Liver (tissue), 9 donors: ENCODE results near the gene CHAC1. TPM values are rescaled to one million over a fixed set of nuclear protein-coding genes. Genes with fewer than 3 reads are reported as not detected.

ENCODE experiments used
- DNase-seq: peaks from one replicate; pipeline ENCODE4 v3.0.0-alpha.2; 2017; ENCODE audit warnings: low spot score
- H3K27ac ChIP-seq, 2 donors: one replicate each; pipeline ENCODE4 v1.7.0; 2013; ENCODE audit warnings: inconsistent platforms in 2 of 2, low read length in 2 of 2, control low read depth in 1 of 2, low read depth in 1 of 2, mild to moderate bottlenecking in 1 of 2
- H3K27me3 ChIP-seq, 4 donors: one replicate each; pipeline versions ENCODE4 v1.6.1 to v1.7.0; 2013; ENCODE audit warnings: low read length in 3 of 4, inconsistent platforms in 1 of 4, mild to moderate bottlenecking in 1 of 4, moderate library complexity in 1 of 4; ENCODE audit not compliant: control insufficient read depth in 4 of 4, insufficient read depth in 4 of 4
- H3K36me3 ChIP-seq, 4 donors: one replicate each; pipeline versions ENCODE4 v1.6.1 to v1.7.0; 2013; ENCODE audit warnings: low read length in 3 of 4, mild to moderate bottlenecking in 3 of 4, low read depth in 1 of 4, moderate library complexity in 1 of 4; ENCODE audit not compliant: control insufficient read depth in 4 of 4, insufficient read depth in 3 of 4
- H3K4me1 ChIP-seq, 4 donors: one replicate each; pipeline versions ENCODE4 v1.6.1 to v1.7.0; 2013; ENCODE audit warnings: low read length in 3 of 4, mild to moderate bottlenecking in 3 of 4, moderate library complexity in 1 of 4; ENCODE audit not compliant: control insufficient read depth in 4 of 4, insufficient read depth in 4 of 4
- H3K4me3 ChIP-seq, 3 donors: one replicate each; pipeline versions ENCODE4 v1.6.1 to v1.7.0; 2013; ENCODE audit warnings: low read length in 3 of 3, control low read depth in 1 of 3, low read depth in 1 of 3, mild to moderate bottlenecking in 1 of 3
- H3K9ac ChIP-seq, 2 donors: one replicate each; pipeline ENCODE4 v1.7.0; 2013; ENCODE audit warnings: low read length in 2 of 2, mild to moderate bottlenecking in 2 of 2, moderate library complexity in 2 of 2, control low read depth in 1 of 2, low read depth in 1 of 2
- H3K9me3 ChIP-seq, 4 donors: one replicate each; pipeline versions ENCODE4 v1.6.1 to v1.7.0; 2013; ENCODE audit warnings: low read length in 3 of 4; ENCODE audit not compliant: control insufficient read depth in 4 of 4
- CTCF ChIP-seq: fragments of 150-350 bp; IDR thresholded peaks from 2 replicates; pipeline ENCODE4 v1.5.1; 2017; ENCODE audit warnings: improper control_type of control experiment, low read depth, low read length; ENCODE audit not compliant: missing input control
- EGR1 ChIP-seq, 2 donors: IDR thresholded peaks; 2 replicates each; pipeline ENCODE4 v1.6.1; 2016 to 2018; ENCODE audit warnings: antibody characterized with exemption in 2 of 2, low read depth in 2 of 2
- HNF4A ChIP-seq, 2 donors: conservative IDR thresholded peaks; 2 replicates each; pipeline ENCODE4 v1.6.1; 2016; ENCODE audit warnings: antibody characterized with exemption in 2 of 2, mild to moderate bottlenecking in 2 of 2
- HNF4G ChIP-seq: IDR thresholded peaks from 2 replicates; pipeline ENCODE4 v1.6.1; 2016; ENCODE audit warnings: antibody characterized with exemption
- MAX ChIP-seq: IDR thresholded peaks from 2 replicates; pipeline ENCODE4 v1.6.1; 2016; ENCODE audit warnings: antibody characterized with exemption
- REST ChIP-seq: IDR thresholded peaks from 2 replicates; pipeline ENCODE4 v1.6.1; 2016; ENCODE audit warnings: antibody characterized with exemption, mild to moderate bottlenecking
- RXRA ChIP-seq, 2 donors: IDR thresholded peaks; 2 replicates each; pipeline ENCODE4 v1.6.1; 2017 to 2018; ENCODE audit warnings: antibody characterized with exemption in 2 of 2, mild to moderate bottlenecking in 1 of 2
- SP1 ChIP-seq: IDR thresholded peaks from 2 replicates; pipeline ENCODE4 v1.6.1; 2018; ENCODE audit warnings: antibody characterized with exemption, mild to moderate bottlenecking
- TAF1 ChIP-seq: conservative IDR thresholded peaks from 2 replicates; pipeline ENCODE4 v1.6.1; 2016; ENCODE audit warnings: antibody characterized with exemption, mild to moderate bottlenecking
- YY1 ChIP-seq: IDR thresholded peaks from 2 replicates; pipeline ENCODE4 v1.6.1; 2016; ENCODE audit warnings: antibody characterized with exemption, mild to moderate bottlenecking
- ZBTB33 ChIP-seq: IDR thresholded peaks from 2 replicates; pipeline ENCODE4 v1.6.1; 2016; ENCODE audit warnings: antibody characterized with exemption
- WGBS: extraction: QIAGEN DNeasy Blood & Tissue Kit; methylation state at CpG from one replicate; pipeline ENCODE4 v1.1.7; 2013; 5-methylcytosine and 5-hydroxymethylcytosine counted together
- polyA plus RNA-seq, 2 donors: library from polyadenylated mRNA; stranded (reverse) in 1 of 2; unstranded in 1 of 2; fragments of 200-250 nt in 1 of 2; fragments of >200 nt in 1 of 2; fragmentation: Nextera tagmentation in 1 of 2; extraction: Ambion mirVana in 1 of 2; gene quantifications; one replicate each; pipeline versions ENCODE4 v1.2.1 to v1.2.3, GENCODE V29; 2013 to 2015
- total RNA-seq, 2 donors: library from RNA; depleted of rRNA; stranded (reverse); fragments of >200 nt; gene quantifications; one replicate each; pipeline ENCODE4 v1.2.3, GENCODE V29; 2014
- donor health status: healthy.
- donor health status: healthy.
- donor health status: healthy.
- donor health status: healthy.
- donor health status: healthy.

Gene CHAC1
- total and polyA plus RNA-seq, 4 donors, result 0.19 to 3.5 (median 1.1) TPM

GRCh38 chr15:40955141-40955903 lies 2.1 kb downstream of the CHAC1 start (continued):
- TF ChIP-seq REST (no peak), MAX (no peak)

- Histone ChIP-seq H3K4me1 (peaks cover 5 to 25% (median 15%) of the 10 kb centered on the region in 4 donors), H3K27ac (no peak overlapping the region), H3K36me3 (no peaks in the 10 kb centered on the region), H3K27me3 (no peaks in the 10 kb centered on the region), H3K9ac (no peak overlapping the region), H3K9me3 (no peaks in the 10 kb centered on the region), H3K4me3 (no peak overlapping the region)
- 93% methylated on average over 3 of the region's 3 CpGs for WGBS
- no peak for DNase-seq
- no peak for TF ChIP-seq ZBTB33
- no peak for TF ChIP-seq TAF1
- no peak for TF ChIP-seq CTCF
- TF ChIP-seq SP1, result no peak
- no peak for TF ChIP-seq HNF4A (conservative IDR thresholded peaks at IDR 0.05)
- TF ChIP-seq EGR1 (IDR thresholded peaks at IDR 0.05; ENCODE audit: low read depth in 2 of 2), result no peak
- TF ChIP-seq HNF4G, result no peak
- TF ChIP-seq RXRA (IDR thresholded peaks at IDR 0.05), result no peak
- no peak for TF ChIP-seq MAX
- TF ChIP-seq YY1, result no peak
Observed at GRCh38 chr15:40955930-40956540, 2.8 kb downstream of the CHAC1 start.
